CD8-positive, alpha-beta memory T cell (primary cell): Measurements from ENCODE around the gene ZNF362. TPM values are rescaled to one million over a fixed set of nuclear protein-coding genes. Genes with fewer than 3 reads are reported as not detected.

ENCODE experiments used
- CTCF ChIA-PET: fragments of 350-600 bp; sonication (Branson Sonifier 250); formaldehyde crosslinking; loops from one replicate; lab custom pipeline; 2021; ENCODE audit warnings: antibody characterized with exemption; lab: Charles Lee
- POLR2A ChIA-PET: fragments of 350-600 bp; sonication (Branson Sonifier 250); formaldehyde crosslinking; loops from one replicate; lab custom pipeline; 2021; ENCODE audit warnings: antibody characterized with exemption; lab: Charles Lee
- DNase-seq, 5 donors: peaks; one replicate each; pipeline versions ENCODE4 v3.0.0 to v3.0.0-alpha.2; 2020 to 2022; ENCODE audit warnings: mixed read lengths in 1 of 5
- H3K27ac ChIP-seq: one replicate; pipeline ENCODE4 v1.7.0; 2013; ENCODE audit warnings: low read depth, mild to moderate bottlenecking, low read length, moderate library complexity
- H3K27me3 ChIP-seq: 2 replicates; pipeline ENCODE4 v1.7.0; 2013; ENCODE audit warnings: low read length, mild to moderate bottlenecking; ENCODE audit not compliant: insufficient read depth, poor library complexity, severe bottlenecking
- H3K36me3 ChIP-seq: 2 replicates; pipeline ENCODE4 v1.7.0; 2013; ENCODE audit warnings: mild to moderate bottlenecking, low read length, moderate library complexity; ENCODE audit not compliant: insufficient read depth
- H3K4me1 ChIP-seq: 2 replicates; pipeline ENCODE4 v1.7.0; 2013; ENCODE audit warnings: mild to moderate bottlenecking, low read length, moderate library complexity; ENCODE audit not compliant: insufficient read depth
- H3K4me3 ChIP-seq: 2 replicates; pipeline ENCODE4 v1.7.0; 2013; ENCODE audit warnings: mild to moderate bottlenecking, low read length
- H3K9me3 ChIP-seq: 2 replicates; pipeline ENCODE4 v1.7.0; 2013; ENCODE audit warnings: mild to moderate bottlenecking, low read length
- H3K27ac Mint-ChIP-seq, 8 donors: one replicate each; pipeline ENCODE4 v1.8.0; 2020 to 2021; ENCODE audit warnings: mixed read lengths in 8 of 8, mild to moderate bottlenecking in 6 of 8, inconsistent platforms in 3 of 8, moderate library complexity in 3 of 8
- H3K27me3 Mint-ChIP-seq, 2 donors: one replicate each; pipeline ENCODE4 v1.8.0; 2020 to 2021; ENCODE audit warnings: mixed read lengths in 2 of 2, mild to moderate bottlenecking in 1 of 2, moderate library complexity in 1 of 2
- H3K36me3 Mint-ChIP-seq, 3 donors: one replicate each; pipeline ENCODE4 v1.8.0; 2020 to 2021; ENCODE audit warnings: mixed read lengths in 3 of 3, inconsistent platforms in 1 of 3, mild to moderate bottlenecking in 1 of 3
- H3K4me1 Mint-ChIP-seq, 3 donors: one replicate each; pipeline ENCODE4 v1.8.0; 2020 to 2021; ENCODE audit warnings: mixed read lengths in 3 of 3, inconsistent platforms in 1 of 3, mild to moderate bottlenecking in 1 of 3
- H3K4me3 Mint-ChIP-seq, 7 donors: one replicate each; pipeline ENCODE4 v1.8.0; 2020 to 2021; ENCODE audit warnings: mixed read lengths in 7 of 7, mild to moderate bottlenecking in 6 of 7, moderate library complexity in 4 of 7, inconsistent platforms in 2 of 7
- H3K9me3 Mint-ChIP-seq, 5 donors: one replicate each; pipeline ENCODE4 v1.8.0; 2020 to 2022; ENCODE audit warnings: mixed read lengths in 5 of 5, mild to moderate bottlenecking in 3 of 5, moderate library complexity in 2 of 5, inconsistent platforms in 1 of 5
- polyA plus RNA-seq: library from polyadenylated mRNA; unstranded; fragments of 300-500 nt; fragmentation: Illumina TruSeq; gene quantifications from one replicate; pipeline ENCODE4 v1.2.3, GENCODE V29; 2021
- total RNA-seq, 2 experiments: library from RNA; stranded (reverse); gene quantifications; one replicate each; pipeline ENCODE4 v1.2.3, GENCODE V29; 2021

ZNF362 gene
- total and polyA plus RNA-seq, 3 experiments from 2014 or later, result 8.5 to 26.4 (median 9.9) TPM

DNA sequence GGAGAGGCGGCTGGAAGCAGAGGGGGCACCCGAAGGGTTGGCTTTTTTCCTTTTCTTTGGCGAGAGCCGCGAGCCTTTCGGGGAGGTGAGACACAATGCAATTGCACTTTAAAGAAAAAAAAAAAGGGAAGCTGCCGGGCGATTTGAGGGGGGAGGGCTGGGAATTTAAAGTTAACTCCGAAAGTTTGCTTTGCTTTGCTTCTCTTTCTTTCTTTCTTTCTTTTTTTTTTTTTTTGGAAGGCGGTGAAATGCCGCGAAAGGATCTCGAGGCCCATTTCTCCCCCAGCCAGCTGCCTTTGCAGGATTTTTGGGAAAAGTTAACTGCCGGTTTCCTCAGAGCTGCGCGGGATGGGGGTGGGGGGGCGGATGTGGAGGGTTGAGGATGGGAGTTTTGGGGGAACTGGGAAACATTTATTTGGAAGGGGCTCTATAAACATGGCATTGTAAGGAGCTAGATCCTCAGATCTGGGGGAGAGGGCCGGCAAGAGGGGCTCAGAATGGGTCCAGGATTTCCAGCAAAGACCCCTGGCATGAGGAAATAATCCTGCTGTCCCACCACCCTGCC is 997 bp downstream of the ZNF362 start:
- peaks cover 38% of the 10 kb centered on the region for H3K4me1 ChIP-seq
- peak overlapping the region; percentile 26 for H3K27ac ChIP-seq
- H3K36me3 ChIP-seq, result no peaks in the 10 kb centered on the region
- H3K4me3 ChIP-seq, result peak overlapping the region; percentile 67
- peak overlapping the region; percentile 68 to 97 (median 95) for H3K27ac Mint-ChIP-seq
- H3K27me3 ChIP-seq, result no peaks in the 10 kb centered on the region
- peaks cover 0 to 10% (median 7%) of the 10 kb centered on the region in 3 donors for H3K36me3 Mint-ChIP-seq
- no peaks in the 10 kb centered on the region for H3K9me3 Mint-ChIP-seq
- ChIA-PET POLR2A (interaction anchor here (0.7 to 1.4 kb wide), 6 partner anchors 10 to 1612 kb away, joined by 3 to 12 read pairs (median 3); partner anchors contain the start of gene TRIM62), CTCF (interaction anchor here (1.2 to 1.4 kb wide), 3 partner anchors 16 to 131 kb away, joined by 4 to 5 read pairs (median 4); no protein-coding TSS in a partner anchor)
- DNase-seq, result peak in 1 of 5 donors; percentile 14
- H3K4me3 Mint-ChIP-seq, result peak overlapping the region; percentile 98 to 100 (median 99)
- H3K9me3 ChIP-seq, result no peaks in the 10 kb centered on the region
- H3K27me3 Mint-ChIP-seq, result no peaks in the 10 kb centered on the region
- H3K4me1 Mint-ChIP-seq, result peaks cover 38 to 50% (median 46%) of the 10 kb centered on the region in 3 donors

DNA sequence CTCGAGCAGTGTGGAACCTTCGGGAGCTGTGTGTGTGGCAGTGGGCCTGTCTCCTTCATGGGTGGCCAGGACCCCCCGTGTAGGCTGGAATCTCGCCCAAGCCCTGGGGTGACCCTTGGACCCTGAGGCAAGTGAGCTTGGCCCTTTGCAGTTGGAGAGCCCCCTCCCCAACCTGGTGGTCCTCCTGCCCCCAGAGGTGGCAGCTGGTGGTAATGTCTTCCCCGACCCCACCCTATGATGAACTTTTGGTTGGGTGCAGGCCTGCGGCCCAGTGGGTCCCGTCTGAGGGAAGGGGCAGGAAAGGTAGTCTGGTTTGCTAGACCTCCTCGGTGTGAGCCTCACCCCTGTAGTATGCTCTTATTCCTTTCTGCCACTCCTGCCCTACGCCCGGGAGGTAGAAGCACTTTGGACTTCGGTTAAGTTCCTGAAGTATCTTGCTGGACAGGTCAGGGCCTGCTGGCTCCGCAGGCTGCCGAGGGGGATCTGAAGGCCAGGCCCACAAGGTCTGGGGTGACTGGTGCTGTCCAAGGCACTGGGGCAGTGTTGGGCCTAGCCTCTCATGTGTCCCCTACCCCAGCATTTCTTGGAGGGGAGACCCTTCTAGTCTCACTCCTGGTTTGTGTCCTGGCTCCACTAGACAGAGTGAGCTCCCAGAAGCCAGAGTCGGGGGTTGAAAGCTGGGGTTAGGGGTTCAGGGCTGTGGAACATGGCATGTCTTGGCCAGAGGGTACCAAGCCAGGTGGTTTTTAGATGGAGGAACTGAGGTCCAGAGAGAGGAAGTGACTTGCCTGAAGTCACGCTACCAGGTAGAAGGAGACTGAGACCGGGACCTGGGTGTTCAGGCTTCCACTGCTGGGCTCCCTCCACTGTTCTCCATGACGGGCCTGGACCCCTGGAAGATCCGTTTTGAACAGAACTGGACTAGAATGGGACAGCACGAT is 1.8 kb downstream of the ZNF362 start:
- Mint-ChIP-seq H3K36me3 (peaks cover 0 to 17% (median 7%) of the 10 kb centered on the region in 3 donors), H3K27me3 (no peaks in the 10 kb centered on the region), H3K9me3 (no peaks in the 10 kb centered on the region), H3K4me1 (peaks cover 38 to 50% (median 50%) of the 10 kb centered on the region in 3 donors), H3K27ac (peak overlapping the region in 5 of 8 donors; percentile 45 to 90 (median 70)), H3K4me3 (peak overlapping the region; percentile 98 to 100 (median 99))
- peaks cover 3% of the 10 kb centered on the region for H3K36me3 ChIP-seq
- no peaks in the 10 kb centered on the region for H3K9me3 ChIP-seq
- H3K27ac ChIP-seq, result no peak overlapping the region
- peaks cover 38% of the 10 kb centered on the region for H3K4me1 ChIP-seq
- ChIA-PET CTCF (interaction anchor here (1.2 to 1.4 kb wide), 3 partner anchors 16 to 131 kb away, joined by 4 to 5 read pairs (median 4); no protein-coding TSS in a partner anchor), POLR2A (interaction anchor here (0.7 to 1.4 kb wide), 5 partner anchors 10 to 1613 kb away, joined by 3 to 12 read pairs (median 3); partner anchors contain the start of gene TRIM62)
- no peaks in the 10 kb centered on the region for H3K27me3 ChIP-seq
- peak in 1 of 5 donors; percentile 44 for DNase-seq
- peak overlapping the region; percentile 67 for H3K4me3 ChIP-seq

GRCh38 chr1:33258788-33259274 is 2.5 kb downstream of the ZNF362 start:
- ChIA-PET POLR2A (no interaction called here), CTCF (no interaction called here)
- Histone ChIP-seq H3K27me3 (no peaks in the 10 kb centered on the region), H3K27ac (no peak overlapping the region), H3K4me1 (peaks cover 38% of the 10 kb centered on the region), H3K36me3 (peaks cover 3% of the 10 kb centered on the region), H3K9me3 (no peaks in the 10 kb centered on the region), H3K4me3 (no peak overlapping the region)
- no peaks in the 10 kb centered on the region for H3K9me3 Mint-ChIP-seq
- peak overlapping the region in 4 of 7 donors; percentile 45 to 99 (median 77) for H3K4me3 Mint-ChIP-seq
- peaks cover 38 to 50% (median 50%) of the 10 kb centered on the region in 3 donors for H3K4me1 Mint-ChIP-seq
- peak in 1 of 5 donors; percentile 23 for DNase-seq
- peak overlapping the region in 3 of 8 donors; percentile 12 to 87 (median 73) for H3K27ac Mint-ChIP-seq
- peaks cover 0 to 18% (median 7%) of the 10 kb centered on the region in 3 donors for H3K36me3 Mint-ChIP-seq
- H3K27me3 Mint-ChIP-seq, result no peaks in the 10 kb centered on the region

- Mint-ChIP-seq H3K27ac (peak overlapping the region in 1 of 8 donors; percentile 73), H3K4me3 (peak overlapping the region in 3 of 7 donors; percentile 15 to 99 (median 26)), H3K36me3 (peaks cover 0 to 18% (median 7%) of the 10 kb centered on the region in 3 donors), H3K27me3 (no peaks in the 10 kb centered on the region), H3K4me1 (peaks cover 38 to 50% (median 50%) of the 10 kb centered on the region in 3 donors), H3K9me3 (no peaks in the 10 kb centered on the region)
- H3K27ac ChIP-seq, result no peak overlapping the region
- peaks cover 38% of the 10 kb centered on the region for H3K4me1 ChIP-seq
- H3K9me3 ChIP-seq, result no peaks in the 10 kb centered on the region
- ChIA-PET CTCF (interaction anchor here (2.6 kb wide), 1 partner anchor 35 kb away, joined by 6 read pairs; no protein-coding TSS in a partner anchor), POLR2A (no interaction called here)
- H3K36me3 ChIP-seq, result peaks cover 3% of the 10 kb centered on the region
- no peak overlapping the region for H3K4me3 ChIP-seq
- H3K27me3 ChIP-seq, result no peaks in the 10 kb centered on the region
- DNase-seq, result no peak
Observed at GRCh38 chr1:33259879-33260278, 3.6 kb downstream of the ZNF362 start.

DNA sequence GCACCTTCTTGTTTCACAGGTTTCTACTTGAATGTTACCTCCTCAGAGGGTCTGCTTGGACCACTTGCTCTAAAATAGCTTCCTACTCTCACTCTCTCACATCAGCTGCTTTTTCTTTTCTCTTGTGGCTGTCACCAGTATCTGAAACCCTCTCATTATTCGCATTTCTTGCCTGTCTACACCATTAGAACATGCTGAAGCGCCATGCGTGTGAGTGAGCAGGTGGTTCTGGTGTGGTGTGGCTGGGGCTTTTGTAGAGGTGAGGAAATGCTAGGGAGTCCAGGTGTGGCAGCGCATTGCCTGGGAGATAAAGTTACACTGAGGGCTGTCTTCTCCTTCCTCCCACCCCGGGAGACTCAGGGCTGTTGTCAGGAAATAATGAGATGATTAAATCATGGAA is 4.1 kb downstream of the ZNF362 start:
- H3K27me3 ChIP-seq, result no peaks in the 10 kb centered on the region
- H3K27ac ChIP-seq, result no peak overlapping the region
- no peak overlapping the region for H3K4me3 ChIP-seq
- no peaks in the 10 kb centered on the region for H3K9me3 ChIP-seq
- POLR2A ChIA-PET, result no interaction called here
- H3K27me3 Mint-ChIP-seq, result no peaks in the 10 kb centered on the region
- H3K4me1 ChIP-seq, result peaks cover 38% of the 10 kb centered on the region
- H3K4me3 Mint-ChIP-seq, result peak overlapping the region in 3 of 7 donors; percentile 26 to 53 (median 28)
- H3K4me1 Mint-ChIP-seq, result peaks cover 38 to 50% (median 50%) of the 10 kb centered on the region in 3 donors
- H3K27ac Mint-ChIP-seq, result peak overlapping the region in 1 of 8 donors; percentile 36
- peaks cover 0 to 18% (median 7%) of the 10 kb centered on the region in 3 donors for H3K36me3 Mint-ChIP-seq
- peaks cover 3% of the 10 kb centered on the region for H3K36me3 ChIP-seq
- no peak for DNase-seq
- no peaks in the 10 kb centered on the region for H3K9me3 Mint-ChIP-seq
- CTCF ChIA-PET, result interaction anchor here (2.6 kb wide), 1 partner anchor 35 kb away, joined by 6 read pairs; no protein-coding TSS in a partner anchor

DNA sequence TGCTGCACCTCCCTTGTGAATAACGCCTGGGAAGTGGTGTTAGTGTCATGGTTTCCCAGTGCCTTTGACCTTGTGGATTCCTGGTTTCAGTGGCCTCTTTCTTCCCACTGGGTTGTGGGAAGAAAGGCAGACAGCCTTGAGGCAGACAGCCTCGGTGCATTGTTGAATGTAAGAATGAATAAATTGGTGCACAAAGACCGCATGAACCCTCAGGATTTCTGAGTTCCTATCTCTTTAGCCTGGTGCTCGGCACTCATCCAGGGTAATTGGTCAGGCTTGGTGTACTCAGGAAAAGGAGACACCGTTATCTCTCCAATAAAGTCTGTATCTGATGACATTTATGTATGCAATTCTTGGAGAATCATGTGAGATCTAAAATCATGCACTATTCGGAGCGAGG is 5.1 kb downstream of the ZNF362 start:
- Mint-ChIP-seq H3K27ac (no peak overlapping the region), H3K36me3 (peaks cover 0 to 20% (median 7%) of the 10 kb centered on the region in 3 donors), H3K27me3 (no peaks in the 10 kb centered on the region), H3K4me3 (peak overlapping the region in 1 of 7 donors; percentile 50), H3K9me3 (no peaks in the 10 kb centered on the region), H3K4me1 (peaks cover 40 to 50% (median 50%) of the 10 kb centered on the region in 3 donors)
- no peaks in the 10 kb centered on the region for H3K9me3 ChIP-seq
- ChIA-PET POLR2A (no interaction called here), CTCF (interaction anchor here (2.6 kb wide), 1 partner anchor 34 kb away, joined by 6 read pairs; no protein-coding TSS in a partner anchor)
- H3K27me3 ChIP-seq, result no peaks in the 10 kb centered on the region
- no peak overlapping the region for H3K4me3 ChIP-seq
- H3K36me3 ChIP-seq, result peaks cover 3% of the 10 kb centered on the region
- DNase-seq, result no peak
- H3K27ac ChIP-seq, result no peak overlapping the region
- H3K4me1 ChIP-seq, result peaks cover 38% of the 10 kb centered on the region

GRCh38 chr1:33263890-33264504 is 7.7 kb downstream of the ZNF362 start:
- ChIA-PET POLR2A (no interaction called here), CTCF (interaction anchor here (1.9 kb wide), 1 partner anchor 32 kb away, joined by 4 read pairs; no protein-coding TSS in a partner anchor)
- Histone ChIP-seq H3K9me3 (no peaks in the 10 kb centered on the region), H3K4me3 (no peak overlapping the region), H3K36me3 (peaks cover 3% of the 10 kb centered on the region), H3K4me1 (peaks cover 20% of the 10 kb centered on the region), H3K27ac (no peak overlapping the region), H3K27me3 (no peaks in the 10 kb centered on the region)
- Mint-ChIP-seq H3K4me3 (no peak overlapping the region), H3K9me3 (no peaks in the 10 kb centered on the region), H3K27me3 (no peaks in the 10 kb centered on the region), H3K36me3 (peaks cover 0 to 22% (median 9%) of the 10 kb centered on the region in 3 donors), H3K27ac (no peak overlapping the region), H3K4me1 (peaks cover 32 to 46% (median 32%) of the 10 kb centered on the region in 3 donors)
- no peak for DNase-seq
